Tibial nerve (tissue), 4 donors: ENCODE measurements around the gene TBC1D9.

ENCODE experiments used
- EP300 ChIP-seq, 2 donors: sonication (generic); formaldehyde crosslinking; IDR thresholded peaks; one replicate each; pipeline ENCODE4 v1.6.1; 2017; ENCODE audit warnings: antibody characterized with exemption in 2 of 2, mild to moderate bottlenecking in 1 of 2
- POLR2A ChIP-seq, 2 donors: fragments of 450-650 bp; IDR thresholded peaks; one replicate each; pipeline ENCODE4 v1.6.1; 2017; ENCODE audit warnings: antibody characterized with exemption in 2 of 2, mild to moderate bottlenecking in 2 of 2, moderate library complexity in 2 of 2
- TF ChIP-seq, protein P1 (sequence below), 5 experiments: fragments of 200-600 bp in 3 of 5; fragments of 450-650 bp in 2 of 5; sonication (generic) in 3 of 5; IDR thresholded peaks; one replicate each; pipeline ENCODE4 v1.5.1; 2016 to 2019; ENCODE audit warnings: antibody characterized with exemption in 5 of 5, mild to moderate bottlenecking in 3 of 5, moderate library complexity in 2 of 5

- TF ChIP-seq, protein P1, sequence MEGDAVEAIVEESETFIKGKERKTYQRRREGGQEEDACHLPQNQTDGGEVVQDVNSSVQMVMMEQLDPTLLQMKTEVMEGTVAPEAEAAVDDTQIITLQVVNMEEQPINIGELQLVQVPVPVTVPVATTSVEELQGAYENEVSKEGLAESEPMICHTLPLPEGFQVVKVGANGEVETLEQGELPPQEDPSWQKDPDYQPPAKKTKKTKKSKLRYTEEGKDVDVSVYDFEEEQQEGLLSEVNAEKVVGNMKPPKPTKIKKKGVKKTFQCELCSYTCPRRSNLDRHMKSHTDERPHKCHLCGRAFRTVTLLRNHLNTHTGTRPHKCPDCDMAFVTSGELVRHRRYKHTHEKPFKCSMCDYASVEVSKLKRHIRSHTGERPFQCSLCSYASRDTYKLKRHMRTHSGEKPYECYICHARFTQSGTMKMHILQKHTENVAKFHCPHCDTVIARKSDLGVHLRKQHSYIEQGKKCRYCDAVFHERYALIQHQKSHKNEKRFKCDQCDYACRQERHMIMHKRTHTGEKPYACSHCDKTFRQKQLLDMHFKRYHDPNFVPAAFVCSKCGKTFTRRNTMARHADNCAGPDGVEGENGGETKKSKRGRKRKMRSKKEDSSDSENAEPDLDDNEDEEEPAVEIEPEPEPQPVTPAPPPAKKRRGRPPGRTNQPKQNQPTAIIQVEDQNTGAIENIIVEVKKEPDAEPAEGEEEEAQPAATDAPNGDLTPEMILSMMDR (IDR thresholded peaks at IDR 0.05), result no peak
- TF ChIP-seq POLR2A (IDR thresholded peaks at IDR 0.05) (no peak), EP300 (IDR thresholded peaks at IDR 0.05) (no peak)
Measured at GRCh38 chr4:140774956-140775355, 18.8 kb upstream of the TBC1D9 start.
